NT2/D1 (cell line): ENCODE data around the gene CA7.
"Not testable (repeated sequence)": the region's sequence is repeated elsewhere in the genome, so short reads cannot be mapped to it uniquely, and the experiment has no call there.

Experiments
- DNase-seq: peaks from one replicate; pipeline ENCODE4 v3.0.0-alpha.2; 2011; ENCODE audit warnings: low read depth, low spot score
- H3K27me3 ChIP-seq: 2 replicates; pipeline ENCODE4 v1.6.0; 2011; ENCODE audit warnings: mild to moderate bottlenecking; ENCODE audit not compliant: insufficient read length, insufficient read depth
- H3K36me3 ChIP-seq: 2 replicates; pipeline ENCODE4 v1.6.1; 2011; ENCODE audit warnings: mild to moderate bottlenecking, low read length, mixed read lengths; ENCODE audit not compliant: insufficient read depth, insufficient read length
- H3K4me1 ChIP-seq: 2 replicates; pipeline ENCODE4 v1.5.1; 2011; ENCODE audit not compliant: insufficient read depth, insufficient read length
- H3K4me3 ChIP-seq: 2 replicates; pipeline ENCODE4 v1.5.1; 2011; ENCODE audit warnings: low read depth; ENCODE audit not compliant: insufficient read length
- H3K9ac ChIP-seq: 2 replicates; pipeline ENCODE4 v1.6.0; 2011; ENCODE audit warnings: low read depth; ENCODE audit not compliant: insufficient read length
- H3K9me3 ChIP-seq: 2 replicates; pipeline ENCODE4 v1.5.1; 2011; ENCODE audit warnings: mild to moderate bottlenecking, low read length; ENCODE audit not compliant: insufficient read depth
- SUZ12 ChIP-seq: IDR thresholded peaks from 2 replicates; pipeline ENCODE4 v1.6.1; 2011; ENCODE audit not compliant: insufficient read length, insufficient read depth; ENCODE audit errors: extremely low read depth
- YY1 ChIP-seq: IDR thresholded peaks from 2 replicates; pipeline ENCODE4 v1.6.1; 2011; ENCODE audit not compliant: insufficient read length, insufficient read depth
- ZNF274 ChIP-seq: IDR thresholded peaks from 2 replicates; pipeline ENCODE4 v1.6.1; 2011; ENCODE audit warnings: mild to moderate bottlenecking, low read depth, low read length

CA7 gene

GRCh38 chr16:66863707-66864106 is 19.5 kb downstream of the CA7 start:
- TF ChIP-seq YY1: no peak
- TF ChIP-seq SUZ12: no peak
- no peak for TF ChIP-seq ZNF274
- Histone ChIP-seq H3K9ac (no peak overlapping the region), H3K36me3 (no peaks in the 10 kb centered on the region), H3K4me3 (no peak overlapping the region), H3K9me3 (no peaks in the 10 kb centered on the region), H3K27me3 (no peaks in the 10 kb centered on the region), H3K4me1 (no peaks in the 10 kb centered on the region)
- no peak for DNase-seq

- Histone ChIP-seq H3K4me3 (no peak overlapping the region), H3K36me3 (no peaks in the 10 kb centered on the region), H3K27me3 (no peaks in the 10 kb centered on the region), H3K4me1 (peaks cover 5% of the 10 kb centered on the region), H3K9ac (no peak overlapping the region), H3K9me3 (no peaks in the 10 kb centered on the region)
- TF ChIP-seq YY1: no peak
- no peak for TF ChIP-seq SUZ12
- no peak for TF ChIP-seq ZNF274
- no peak for DNase-seq
Observed at GRCh38 chr16:66869424-66869823, 25.2 kb downstream of the CA7 start.

- H3K9ac ChIP-seq, H3K4me1 ChIP-seq, H3K36me3 ChIP-seq, H3K4me3 ChIP-seq, DNase-seq, H3K27me3 ChIP-seq, H3K9me3 ChIP-seq: not testable (repeated sequence)
Observed at GRCh38 chr16:66871363-66871762, 27.1 kb downstream of the CA7 start.

GRCh38 chr16:66871840-66872239 is 27.6 kb downstream of the CA7 start:
- Histone ChIP-seq H3K9ac (no peak overlapping the region), H3K36me3 (no peaks in the 10 kb centered on the region), H3K27me3 (no peaks in the 10 kb centered on the region), H3K9me3 (no peaks in the 10 kb centered on the region), H3K4me1 (peaks cover 6% of the 10 kb centered on the region), H3K4me3 (no peak overlapping the region)
- DNase-seq: no peak
- TF ChIP-seq ZNF274 (no peak), YY1 (no peak), SUZ12 (no peak)

GRCh38 chr16:66872559-66872942 is 28.3 kb downstream of the CA7 start:
- no peaks in the 10 kb centered on the region for H3K36me3 ChIP-seq

GRCh38 chr16:66872943-66873684 is 28.9 kb downstream of the CA7 start:
- Histone ChIP-seq H3K36me3 (no peaks in the 10 kb centered on the region), H3K9ac (peak overlapping the region; percentile 79), H3K9me3 (no peaks in the 10 kb centered on the region), H3K27me3 (no peaks in the 10 kb centered on the region), H3K4me3 (peak overlapping the region; percentile 48), H3K4me1 (peaks cover 6% of the 10 kb centered on the region)
- DNase-seq: peak; percentile 90
- no peak for TF ChIP-seq YY1
- no peak for TF ChIP-seq SUZ12
- no peak for TF ChIP-seq ZNF274

More at GRCh38 chr16:66872559-66872942, 28.3 kb downstream of the CA7 start:
- Histone ChIP-seq H3K9ac (peak overlapping the region; percentile 79), H3K4me1 (peaks cover 6% of the 10 kb centered on the region), H3K9me3 (no peaks in the 10 kb centered on the region), H3K4me3 (peak overlapping the region; percentile 48), H3K27me3 (no peaks in the 10 kb centered on the region)
- DNase-seq: no peak
- no peak for TF ChIP-seq ZNF274
- TF ChIP-seq YY1: no peak
- TF ChIP-seq SUZ12: no peak

GRCh38 chr16:66873685-66874055 is 29.5 kb downstream of the CA7 start:
- Histone ChIP-seq H3K4me3 (no peak overlapping the region), H3K9ac (no peak overlapping the region), H3K36me3 (no peaks in the 10 kb centered on the region), H3K9me3 (no peaks in the 10 kb centered on the region), H3K27me3 (no peaks in the 10 kb centered on the region), H3K4me1 (peaks cover 6% of the 10 kb centered on the region)
- DNase-seq: no peak
- TF ChIP-seq SUZ12 (no peak), ZNF274 (no peak), YY1 (no peak)
